HG02642 (cell line): Measurements from ENCODE around the gene DDX41.
"Not testable (repeated sequence)": the region's sequence is repeated elsewhere in the genome, so short reads cannot be mapped to it uniquely, and the experiment has no call there.

Experiments used
- ATAC-seq: cut with Tn5 transposase; IDR thresholded peaks from one replicate; pipeline ENCODE4 v1.9.1; 2021; ENCODE audit warnings: mild to moderate bottlenecking; ENCODE audit not compliant: unreplicated experiment, poor library complexity

The DDX41 gene

DNA sequence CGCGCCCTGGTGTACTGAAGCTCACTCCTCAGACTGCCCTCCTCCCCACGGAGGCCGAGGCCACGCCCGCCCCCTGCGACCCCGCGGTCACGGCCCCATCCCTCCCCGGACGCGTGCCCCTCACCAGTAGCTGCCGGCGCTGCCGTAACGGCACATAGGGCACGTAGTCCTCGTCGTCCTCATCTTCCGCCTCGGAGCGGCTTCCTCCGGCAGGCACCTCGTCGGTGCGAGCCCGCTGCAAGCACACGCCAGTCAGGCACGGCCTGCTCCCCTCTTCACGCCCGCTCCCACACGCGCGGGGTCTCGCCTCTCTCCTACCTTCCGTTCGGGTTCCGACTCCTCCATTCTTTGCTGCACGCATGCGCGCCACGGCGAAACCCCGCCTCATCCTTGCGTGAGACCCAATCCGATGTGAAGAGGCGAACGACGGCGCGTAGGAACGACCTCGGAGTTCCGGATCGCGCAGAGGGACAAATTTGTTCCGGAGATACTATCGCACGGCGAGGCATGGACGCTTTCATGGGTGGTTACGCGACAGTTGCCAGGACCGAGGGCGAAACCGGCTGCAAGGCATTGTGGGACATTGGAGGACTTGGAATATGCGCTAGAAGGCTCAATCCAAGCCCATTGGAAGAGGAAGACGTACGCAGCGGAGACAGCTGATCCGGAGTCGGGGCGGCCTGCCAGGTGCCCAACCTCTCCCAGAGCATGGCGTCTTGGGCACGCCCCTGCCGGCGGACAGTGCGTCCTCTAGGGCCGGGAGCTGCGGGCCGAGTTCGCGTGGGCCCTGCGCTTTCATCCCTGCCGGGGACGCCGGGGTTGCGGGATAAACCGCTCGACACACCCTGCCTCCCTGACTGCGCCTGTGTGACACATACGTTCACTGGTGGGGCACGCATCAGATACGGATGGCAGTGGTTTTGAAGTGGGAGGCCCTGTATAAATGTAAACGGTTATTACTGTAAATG is at the start of gene DDX41:
Gene DDX41, minus strand, starts transcription at position 361 of the 968 bp plus-strand sequence. Its CDS starts 16 bp downstream, at position 345.
- ATAC-seq, result peak; percentile 81

DNA sequence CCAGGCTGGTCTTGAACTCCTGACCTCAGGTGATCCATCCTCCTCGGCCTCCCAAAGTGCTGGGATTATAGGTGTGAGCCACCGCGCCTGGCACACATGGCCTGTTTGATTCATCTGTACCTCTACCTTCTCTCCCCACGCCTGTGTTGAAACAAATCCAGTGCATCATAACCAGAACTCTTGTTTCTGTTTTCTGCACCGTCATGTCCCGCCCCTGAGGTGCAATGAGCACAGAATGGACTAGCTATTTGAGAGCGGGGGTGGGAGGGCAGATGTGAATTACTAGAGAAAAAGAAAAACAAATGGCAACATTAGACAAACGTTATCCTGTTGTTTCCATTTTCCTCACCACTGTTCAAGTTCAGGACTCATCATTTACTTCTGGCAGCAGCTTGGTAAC is 48.3 kb upstream of the DDX41 start:
- ATAC-seq, result no peak

DNA sequence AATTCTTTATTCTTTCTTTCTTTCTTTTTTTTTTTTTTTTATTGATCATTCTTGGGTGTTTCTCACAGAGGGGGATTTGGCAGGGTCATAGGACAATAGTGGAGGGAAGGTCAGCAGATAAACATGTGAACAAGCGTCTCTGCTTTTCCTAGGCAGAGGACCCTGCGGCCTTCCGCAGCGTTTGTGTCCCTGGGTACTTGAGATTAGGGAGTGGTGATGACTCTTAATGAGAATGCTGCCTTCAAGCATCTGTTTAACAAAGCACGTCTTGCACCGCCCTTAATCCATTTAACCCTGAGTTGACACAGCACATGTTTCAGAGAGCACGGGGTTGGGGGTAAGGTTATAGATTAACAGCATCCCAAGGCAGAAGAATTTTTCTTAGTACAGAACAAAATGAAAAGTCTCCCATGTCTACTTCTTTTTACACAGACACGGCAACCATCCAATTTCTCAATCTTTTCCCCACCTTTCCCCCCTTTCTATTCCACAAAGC is 42.7 kb upstream of the DDX41 start:
- ATAC-seq, result not testable (repeated sequence)

DNA sequence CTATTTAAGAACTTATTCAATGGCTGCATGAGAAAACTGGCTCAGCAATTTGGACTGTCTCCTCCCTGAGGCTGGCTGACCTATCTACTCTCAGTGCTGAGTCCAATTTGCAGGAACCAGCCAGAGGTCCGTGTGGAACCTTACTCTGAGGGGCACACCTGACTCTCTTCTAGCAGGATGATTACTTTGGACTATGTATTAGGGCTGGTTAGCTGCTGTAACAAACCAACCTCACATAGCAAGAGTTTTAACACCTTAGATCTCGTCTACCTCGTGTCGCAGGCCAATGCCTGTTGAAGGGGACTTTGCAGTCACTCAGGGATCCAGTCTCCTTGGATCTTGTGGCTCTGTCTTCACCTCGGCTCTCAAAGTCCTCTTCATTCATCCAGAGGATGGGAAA is 41.0 kb upstream of the DDX41 start:
- no peak for ATAC-seq

DNA sequence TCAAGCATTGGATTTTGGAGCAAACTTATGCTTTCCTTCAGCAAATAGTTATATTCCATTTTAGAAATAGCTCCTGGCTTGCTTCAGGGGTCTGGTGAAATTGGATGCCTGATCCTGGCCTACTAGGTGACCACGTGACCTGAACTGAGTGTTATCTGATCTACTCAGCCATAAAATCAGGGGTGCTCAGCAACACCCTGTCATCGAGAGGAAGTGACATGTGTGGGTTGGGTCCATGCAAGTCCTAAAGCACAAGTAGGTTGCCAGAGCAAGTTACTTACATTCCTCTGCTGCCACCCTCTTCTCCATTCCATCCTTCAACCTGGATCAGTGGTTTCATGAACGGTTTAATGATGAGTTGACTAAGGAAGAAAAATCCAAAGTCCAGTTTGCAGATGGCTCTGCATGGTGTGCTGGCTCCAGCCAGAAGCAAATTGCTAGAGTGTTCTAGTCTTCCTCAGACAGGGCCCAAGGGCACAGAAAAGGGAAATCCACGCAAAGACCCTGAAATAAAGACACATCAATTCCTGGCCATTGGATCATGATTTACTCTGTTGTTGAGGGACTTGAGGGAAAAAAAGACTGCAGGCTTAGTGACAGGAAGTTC is 40.4 kb upstream of the DDX41 start:
- no peak for ATAC-seq

DNA sequence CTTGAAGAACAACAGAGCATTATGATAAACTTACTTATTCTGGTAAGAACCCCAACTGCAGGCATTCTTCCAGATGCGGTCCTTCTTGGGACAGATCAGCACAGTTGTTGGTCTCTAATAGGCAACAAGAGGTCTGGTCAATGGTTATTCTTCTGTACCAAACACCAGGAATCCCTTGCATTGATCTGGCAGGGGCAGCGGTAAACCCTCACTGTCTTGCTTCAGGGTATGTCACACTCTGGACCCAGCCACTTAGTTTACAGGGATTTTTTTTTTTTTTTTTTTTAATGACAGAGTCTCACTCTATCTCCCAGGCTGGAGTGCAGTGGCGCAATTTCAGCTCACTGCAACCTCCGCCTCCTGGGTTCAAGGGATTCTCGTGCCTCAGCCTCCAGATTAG is 38.9 kb upstream of the DDX41 start:
- ATAC-seq, result no peak

DNA sequence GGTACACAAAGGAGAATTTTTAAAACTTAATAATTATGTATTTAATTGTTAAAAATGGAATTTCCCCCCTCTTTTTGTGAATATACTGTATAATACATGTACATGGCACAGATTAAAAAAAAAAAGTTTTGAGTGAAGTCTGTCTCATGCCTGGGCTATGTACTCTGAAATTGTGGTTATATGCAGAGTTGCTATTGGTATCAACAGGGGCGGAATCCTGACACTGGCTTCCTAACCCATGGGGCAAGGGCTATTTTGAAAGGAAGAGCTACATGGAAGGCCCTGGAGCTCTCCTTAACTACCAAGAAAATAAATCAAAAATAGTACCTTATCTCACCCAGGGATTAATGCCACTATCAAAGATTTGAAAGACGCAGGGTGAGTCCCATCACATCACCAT is 38.5 kb upstream of the DDX41 start:
- ATAC-seq, result no peak

DNA sequence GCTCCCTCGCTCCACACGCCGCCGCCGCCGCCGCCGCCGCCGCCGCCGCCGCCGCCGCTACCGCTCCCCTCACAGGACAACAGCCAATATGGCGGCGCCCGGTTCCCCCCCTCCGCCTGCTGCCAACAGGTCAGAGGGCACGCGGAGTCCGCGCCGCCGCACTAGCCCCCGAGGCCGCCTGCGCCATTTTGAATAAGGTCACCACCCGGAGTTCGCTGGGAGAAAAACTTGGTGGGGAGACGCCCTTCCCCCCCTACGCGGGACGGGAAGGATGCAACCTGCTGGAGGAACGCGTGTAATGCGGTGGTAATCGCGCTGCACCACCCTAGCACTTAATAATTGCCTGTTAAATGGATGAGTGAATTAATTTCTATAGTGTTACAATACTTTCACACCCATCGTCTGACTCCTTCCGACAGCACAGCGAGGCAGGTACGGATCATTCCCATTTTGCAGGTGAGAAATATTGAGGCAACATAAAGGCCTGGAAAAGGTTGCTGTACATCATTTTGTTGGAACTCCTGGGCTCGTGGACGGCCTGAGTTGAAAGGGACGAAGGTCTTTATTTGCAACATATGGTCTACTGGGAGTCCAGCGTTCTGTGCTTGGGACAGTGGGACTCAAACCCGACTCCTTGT is 37.8 kb upstream of the DDX41 start, which contains the start of gene FAM193B:
Gene FAM193B, minus strand, starts transcription at position 90 of the 638 bp plus-strand sequence. CDS start 105 bp downstream, outside the sequence.
- peak; percentile 87 for ATAC-seq

DNA sequence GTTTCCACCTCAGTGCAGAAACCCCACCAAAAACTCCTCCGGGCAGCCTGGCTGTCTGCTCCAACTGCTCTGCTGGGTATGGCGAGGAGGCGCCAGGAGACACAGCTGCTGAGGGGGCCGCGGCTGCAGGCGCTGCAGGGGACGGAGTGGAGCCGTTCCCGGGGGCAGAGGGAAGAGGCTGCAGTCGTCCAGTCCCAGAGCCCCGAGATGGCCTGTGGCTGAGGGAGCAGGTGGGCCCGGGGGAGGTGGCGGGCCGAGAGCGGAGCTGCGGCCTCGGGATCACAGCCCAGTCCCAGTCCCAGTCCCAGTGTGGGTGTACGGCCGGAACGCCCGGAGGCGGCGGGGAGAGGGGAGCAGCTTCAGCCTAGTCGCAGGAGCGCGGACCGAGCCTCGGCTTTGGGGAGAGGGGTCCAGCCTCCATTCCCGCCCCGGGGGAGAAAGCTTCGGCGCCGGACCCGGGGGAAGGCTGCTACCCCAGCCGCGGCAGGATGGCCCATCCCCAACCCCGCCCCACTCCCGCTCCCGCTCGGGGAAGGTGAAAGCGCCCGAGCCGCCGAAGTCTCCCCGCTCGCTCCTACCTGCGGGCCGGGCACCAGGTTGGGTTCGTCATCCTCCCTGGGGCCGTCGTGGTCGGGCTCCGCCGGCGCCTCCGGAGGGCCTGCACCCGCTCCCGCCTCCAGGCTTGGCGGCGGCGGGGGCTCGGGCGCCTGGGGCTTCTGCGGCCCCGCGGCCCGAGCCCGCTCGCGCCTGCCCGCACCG is 37.1 kb upstream of the DDX41 start:
- peak; percentile 46 for ATAC-seq

DNA sequence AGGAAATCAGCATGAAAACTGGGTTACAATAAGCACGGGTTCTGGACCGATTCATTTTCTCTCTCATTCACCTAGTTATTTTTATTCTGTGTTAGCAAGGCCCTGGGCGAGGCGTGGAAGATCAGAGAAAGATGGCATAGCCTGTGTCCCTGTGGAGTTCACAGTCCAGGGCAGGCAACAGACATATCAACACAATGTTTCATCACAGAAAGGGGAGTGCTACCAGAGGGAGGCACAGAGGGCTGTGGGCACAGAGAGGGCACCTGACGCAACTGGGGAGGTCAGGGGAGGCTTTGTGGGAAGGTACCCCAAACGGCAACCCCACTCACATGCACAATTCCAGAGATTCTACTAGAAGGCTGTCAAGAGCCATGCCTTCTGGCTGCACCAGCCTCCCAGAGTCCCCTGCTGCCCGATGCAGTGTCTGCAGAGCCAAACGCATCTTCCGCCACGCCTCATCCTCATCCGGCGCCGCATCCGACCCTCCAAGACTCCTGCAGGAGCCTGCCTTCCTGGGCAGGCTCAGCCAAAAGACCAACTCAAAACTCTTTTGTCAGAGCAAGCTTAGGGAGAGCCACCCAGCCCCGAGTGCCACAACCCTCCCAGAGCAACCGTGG is 36.2 kb upstream of the DDX41 start:
- ATAC-seq, result no peak

DNA sequence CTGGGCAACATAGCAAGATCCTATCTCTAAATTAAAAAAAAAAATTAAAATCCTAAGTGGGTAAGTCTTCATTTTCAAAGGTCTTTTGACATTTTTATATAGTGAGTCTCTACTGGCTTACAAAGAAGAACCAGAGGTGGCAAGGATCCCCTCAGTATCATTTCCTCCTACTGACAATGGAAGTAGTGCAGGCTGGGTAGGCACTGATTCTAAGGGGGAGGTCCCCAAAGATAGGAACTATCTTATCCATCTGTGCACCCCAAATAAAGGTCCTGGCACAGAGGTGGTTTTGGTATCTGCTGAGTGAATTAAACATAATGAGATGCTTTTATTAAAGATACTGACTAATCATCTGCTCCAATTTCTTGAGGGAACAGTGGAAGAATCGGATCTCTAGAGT is 33.4 kb upstream of the DDX41 start:
- ATAC-seq, result no peak

DNA sequence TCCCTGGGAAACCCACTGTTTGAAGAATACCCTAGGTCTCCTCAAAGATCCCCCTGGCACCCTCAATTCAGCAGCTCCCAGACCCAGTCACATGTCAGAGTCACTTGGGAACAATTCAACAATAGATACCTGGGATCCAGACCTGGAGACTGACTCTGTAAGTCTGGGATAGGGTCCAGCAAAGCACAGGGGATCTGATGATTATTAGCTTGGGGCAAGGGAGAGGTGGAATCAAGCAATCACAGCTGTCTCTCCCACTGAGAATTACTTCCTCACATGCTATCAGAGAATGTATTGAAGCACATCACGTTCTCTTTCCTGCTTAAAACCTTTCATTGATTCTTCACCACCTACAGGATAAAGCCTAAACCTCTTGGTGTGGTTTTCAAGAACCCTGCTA is 31.7 kb upstream of the DDX41 start:
- no peak for ATAC-seq

DNA sequence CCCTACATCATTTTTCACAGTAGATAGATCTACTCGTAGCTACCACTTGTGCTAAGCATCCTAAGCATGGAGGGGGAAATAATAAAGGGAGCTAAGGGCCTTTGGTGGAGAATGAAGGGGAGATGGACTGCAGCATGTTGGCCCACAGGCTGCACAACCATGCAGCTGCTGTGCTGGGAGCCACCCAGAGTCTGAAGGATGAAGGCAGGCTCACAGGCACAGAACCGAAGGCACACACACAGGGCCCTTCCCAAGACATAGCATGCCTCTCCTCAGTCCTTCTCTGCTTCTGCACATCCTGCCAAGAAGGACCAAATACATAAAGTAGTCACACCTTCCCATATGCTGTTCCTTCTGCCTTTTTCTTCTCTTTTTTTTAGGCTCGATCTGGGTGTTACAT is 31.0 kb upstream of the DDX41 start:
- no peak for ATAC-seq

DNA sequence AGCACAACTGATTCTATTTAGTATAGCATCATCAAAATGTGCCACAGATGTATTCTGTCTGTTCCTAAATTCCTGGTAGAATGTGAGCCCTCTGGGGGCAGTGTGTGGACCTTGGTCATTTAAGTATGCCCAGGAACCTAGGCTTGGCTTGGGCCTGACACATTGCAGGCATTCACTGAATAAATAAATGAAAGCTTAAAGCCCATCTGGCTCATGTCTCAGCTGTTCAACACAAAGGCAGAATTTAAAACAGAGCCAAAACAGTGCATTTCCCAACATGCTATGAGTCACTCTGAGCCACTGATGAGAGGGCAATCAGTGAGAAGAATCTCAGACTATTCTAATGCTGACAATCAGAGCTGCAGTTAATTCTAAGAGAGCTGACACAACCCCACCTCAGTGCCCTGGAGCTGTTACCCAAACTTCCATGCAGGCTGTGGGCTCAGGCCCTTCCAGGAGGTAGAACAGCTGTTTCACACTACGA is 29.5 kb upstream of the DDX41 start:
- no peak for ATAC-seq

DNA sequence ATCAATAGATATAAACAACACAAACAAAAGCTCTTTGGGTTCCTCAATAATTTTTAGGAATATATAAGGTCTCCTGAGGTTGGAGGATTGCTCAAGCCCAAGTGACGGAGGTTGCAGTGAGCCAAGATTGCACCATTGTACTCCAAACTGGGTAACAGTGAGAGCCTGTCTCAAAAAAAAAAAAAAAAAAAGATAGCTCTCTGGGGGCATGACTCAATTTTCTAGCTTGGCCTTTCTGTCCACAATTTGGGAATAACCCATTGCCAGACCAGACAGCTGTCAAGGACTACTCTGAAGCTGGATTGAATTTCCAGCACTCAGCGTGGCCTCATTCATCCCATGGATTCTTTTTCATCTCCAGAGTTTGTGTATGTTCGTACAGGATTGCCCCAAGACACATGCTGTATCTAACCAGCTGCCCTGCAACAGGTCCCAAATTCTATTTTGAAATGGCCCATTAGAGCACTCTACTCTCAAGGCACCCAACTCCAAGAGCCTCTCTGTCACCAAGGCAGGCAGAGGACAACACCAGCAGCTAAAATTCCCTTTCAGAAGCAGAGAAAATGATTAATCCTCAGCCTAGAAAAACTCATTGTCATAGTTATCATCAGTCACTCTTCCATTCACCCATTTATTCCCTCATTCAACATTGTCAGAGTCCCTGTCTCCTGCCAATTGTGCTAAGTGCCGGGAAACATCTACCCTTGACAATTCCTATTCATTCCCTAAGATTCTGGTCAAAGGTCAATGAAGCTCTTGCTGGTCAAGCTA is 28.9 kb upstream of the DDX41 start:
- no peak for ATAC-seq

DNA sequence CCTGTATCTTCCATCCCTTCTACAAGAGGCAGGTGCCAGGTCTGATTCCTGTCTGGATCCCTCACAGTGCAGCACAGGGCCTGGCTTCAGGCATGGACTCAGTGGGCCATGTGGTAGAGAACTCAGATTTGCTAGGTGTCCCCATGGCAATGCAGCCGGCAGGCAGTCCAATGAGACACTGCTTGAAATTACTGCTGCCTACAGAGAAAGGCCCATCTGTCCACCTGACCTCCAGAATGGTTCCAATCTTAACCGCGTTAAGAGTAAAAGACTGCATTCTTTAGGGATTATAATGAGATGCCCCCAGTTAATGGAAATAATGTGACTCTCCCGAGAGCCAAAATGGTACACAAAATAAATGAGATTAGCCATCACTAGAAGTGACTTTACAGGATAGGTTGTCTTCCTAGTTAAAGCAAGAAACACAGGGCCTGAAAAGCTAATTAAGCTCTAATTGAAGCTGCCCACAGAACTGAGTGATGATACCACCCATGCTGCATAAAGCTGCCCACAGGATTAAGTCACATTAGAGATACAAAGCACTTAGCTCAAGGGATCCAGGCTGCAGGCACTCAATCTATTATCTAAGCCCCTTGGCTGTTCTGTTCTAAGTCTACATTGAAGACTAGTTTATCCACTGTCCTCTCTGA is 26.2 kb upstream of the DDX41 start:
- ATAC-seq, result no peak

DNA sequence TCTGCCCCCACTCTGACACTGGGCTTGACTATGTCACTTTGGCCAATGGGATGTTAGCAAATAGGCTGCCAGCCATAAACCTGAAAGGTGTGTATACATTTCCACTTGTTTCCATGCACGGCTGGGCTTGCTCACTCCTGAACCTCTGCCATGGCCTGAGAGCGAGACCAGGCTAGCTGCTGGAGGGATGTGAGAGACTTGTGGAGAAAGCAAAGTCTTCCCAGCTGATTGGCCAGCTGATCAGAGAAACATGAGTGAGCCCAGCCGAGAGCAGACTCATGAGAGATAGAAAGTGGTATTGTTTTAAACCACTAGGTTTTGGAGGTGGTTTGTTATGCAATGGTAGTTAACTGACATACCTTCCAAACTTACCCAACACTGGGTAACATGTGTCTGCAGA is 23.7 kb upstream of the DDX41 start:
- no peak for ATAC-seq

DNA sequence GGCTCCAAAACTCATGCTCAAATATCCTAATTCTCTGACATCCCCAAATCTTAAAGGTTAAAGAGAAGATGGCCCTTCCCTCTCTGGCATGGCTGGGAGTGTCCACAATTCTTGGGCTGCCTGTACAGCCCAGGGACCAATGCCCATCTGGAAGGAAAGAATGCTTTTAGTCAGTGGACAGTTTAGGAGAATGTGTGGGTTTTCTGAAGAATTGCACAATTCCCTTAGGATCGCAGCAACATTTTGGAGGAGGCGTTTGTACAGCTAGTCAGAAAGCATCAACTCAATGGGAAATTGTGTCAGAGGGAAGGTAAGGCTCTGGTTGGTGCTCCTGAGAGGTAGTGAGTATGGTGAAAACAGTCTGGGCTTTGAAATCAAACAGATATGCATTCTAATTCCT is 22.6 kb upstream of the DDX41 start:
- ATAC-seq, result no peak
